GM18508 (cell line): ENCODE results near the gene PAPPA.

Experiments
- ATAC-seq: cut with Tn5 transposase; IDR thresholded peaks from one replicate; pipeline ENCODE4 v1.9.1; 2021; ENCODE audit warnings: moderate number of reproducible peaks; ENCODE audit not compliant: insufficient read depth, unreplicated experiment

PAPPA gene

GRCh38 chr9:116267021-116267420 lies 113.4 kb downstream of the PAPPA start:
- no peak for ATAC-seq

- no peak for ATAC-seq
Observed at GRCh38 chr9:116269250-116269649, 115.7 kb downstream of the PAPPA start.

GRCh38 chr9:116270546-116270945 lies 117.0 kb downstream of the PAPPA start:
- no peak for ATAC-seq

GRCh38 chr9:116271340-116271739 lies 117.7 kb downstream of the PAPPA start:
- no peak for ATAC-seq

GRCh38 chr9:116271991-116272390 lies 118.4 kb downstream of the PAPPA start:
- no peak for ATAC-seq

- ATAC-seq: no peak
Observed at GRCh38 chr9:116274293-116274692, 120.7 kb downstream of the PAPPA start.

- ATAC-seq: no peak
Observed at GRCh38 chr9:116275418-116276195, 122.0 kb downstream of the PAPPA start.

- no peak for ATAC-seq
Observed at GRCh38 chr9:116276196-116276493, 122.6 kb downstream of the PAPPA start.

- ATAC-seq: no peak
Observed at GRCh38 chr9:116276651-116277121, 123.1 kb downstream of the PAPPA start.

GRCh38 chr9:116278326-116278725 lies 124.7 kb downstream of the PAPPA start:
- no peak for ATAC-seq

GRCh38 chr9:116279230-116279629 lies 125.6 kb downstream of the PAPPA start:
- ATAC-seq: no peak

GRCh38 chr9:116280529-116280928 lies 126.9 kb downstream of the PAPPA start:
- ATAC-seq: no peak

GRCh38 chr9:116282597-116282996 lies 129.0 kb downstream of the PAPPA start:
- ATAC-seq: no peak

GRCh38 chr9:116284518-116284917 lies 130.9 kb downstream of the PAPPA start:
- ATAC-seq: no peak

GRCh38 chr9:116285320-116285719 lies 131.7 kb downstream of the PAPPA start:
- ATAC-seq: no peak

- no peak for ATAC-seq
Observed at GRCh38 chr9:116286297-116286696, 132.7 kb downstream of the PAPPA start.

GRCh38 chr9:116287721-116288120 lies 134.1 kb downstream of the PAPPA start:
- ATAC-seq: no peak

- ATAC-seq: no peak
Observed at GRCh38 chr9:116288658-116289057, 135.1 kb downstream of the PAPPA start.

- no peak for ATAC-seq
Observed at GRCh38 chr9:116297346-116297745, 143.8 kb downstream of the PAPPA start.

- ATAC-seq: no peak
Observed at GRCh38 chr9:116298249-116298648, 144.7 kb downstream of the PAPPA start.

- ATAC-seq: no peak
Observed at GRCh38 chr9:116298878-116299391, 145.3 kb downstream of the PAPPA start.

GRCh38 chr9:116300360-116300870 lies 146.8 kb downstream of the PAPPA start:
- ATAC-seq: no peak
